Effector CD8-positive, alpha-beta T cell (primary cell): ENCODE data around the gene TCF23.
"Not testable (repeated sequence)": the region's sequence is repeated elsewhere in the genome, so short reads cannot be mapped to it uniquely, and the experiment has no call there.

Experiments used
- DNase-seq: peaks from one replicate; lab custom pipeline; 2025; lab: John Stamatoyannopoulos, UW

Gene TCF23

GRCh38 chr2:27154488-27154887 is 5.7 kb downstream of the TCF23 start:
- no peak for DNase-seq

- DNase-seq = no peak
Observed at GRCh38 chr2:27155069-27155520, 6.3 kb downstream of the TCF23 start.

GRCh38 chr2:27158468-27158867 is 9.7 kb downstream of the TCF23 start:
- no peak for DNase-seq

- DNase-seq = no peak
Observed at GRCh38 chr2:27159271-27159670, 10.5 kb downstream of the TCF23 start.

GRCh38 chr2:27160191-27160590 is 11.4 kb downstream of the TCF23 start:
- DNase-seq = no peak

- no peak for DNase-seq
Observed at GRCh38 chr2:27162151-27163121, 13.6 kb downstream of the TCF23 start.

- no peak for DNase-seq
Observed at GRCh38 chr2:27164960-27165763, 16.4 kb downstream of the TCF23 start.

- DNase-seq = no peak
Observed at GRCh38 chr2:27170581-27171337, 22.0 kb downstream of the TCF23 start.

- DNase-seq = no peak
Observed at GRCh38 chr2:27171351-27171848, 22.6 kb downstream of the TCF23 start.

GRCh38 chr2:27174638-27175037 is 25.8 kb downstream of the TCF23 start:
- DNase-seq = no peak

GRCh38 chr2:27175330-27175729 is 26.5 kb downstream of the TCF23 start:
- no peak for DNase-seq

- DNase-seq = not testable (repeated sequence)
Observed at GRCh38 chr2:27175781-27176180, 27.0 kb downstream of the TCF23 start.

- no peak for DNase-seq
Observed at GRCh38 chr2:27177441-27178351, 28.9 kb downstream of the TCF23 start.

GRCh38 chr2:27178469-27178868 is 29.7 kb downstream of the TCF23 start:
- DNase-seq = no peak

- no peak for DNase-seq
Observed at GRCh38 chr2:27179344-27180000, 30.7 kb downstream of the TCF23 start.

GRCh38 chr2:27182346-27182745 is 33.5 kb downstream of the TCF23 start:
- no peak for DNase-seq

- no peak for DNase-seq
Observed at GRCh38 chr2:27184115-27184514, 35.3 kb downstream of the TCF23 start.

GRCh38 chr2:27185331-27186026 is 36.7 kb downstream of the TCF23 start:
- DNase-seq = no peak

- DNase-seq = no peak
Observed at GRCh38 chr2:27186613-27187345, 38.0 kb downstream of the TCF23 start.
